KMS-11 (cell line): ENCODE data around the gene NUDT12.

ENCODE experiments used
- H2AFZ ChIP-seq: fragments of 200-600 bp; sonication (generic); 2 replicates; pipeline ENCODE4 v1.6.1; 2016; ENCODE audit warnings: antibody characterized with exemption, mixed run types, low read depth
- H3K27ac ChIP-seq: fragments of 200-600 bp; sonication (generic); 2 replicates; pipeline ENCODE4 v1.6.1; 2016; ENCODE audit warnings: mild to moderate bottlenecking, mixed run types
- H3K27me3 ChIP-seq: fragments of 200-600 bp; sonication (generic); 2 replicates; pipeline ENCODE4 v1.6.1; 2017; ENCODE audit warnings: mild to moderate bottlenecking, low read depth, mixed run types, moderate library complexity; ENCODE audit not compliant: insufficient read depth
- H3K36me3 ChIP-seq: fragments of 200-600 bp; sonication (generic); 2 replicates; pipeline ENCODE4 v1.6.1; 2017; ENCODE audit warnings: mild to moderate bottlenecking, mixed run types; ENCODE audit not compliant: insufficient read depth
- H3K4me1 ChIP-seq: fragments of 200-600 bp; sonication (generic); 2 replicates; pipeline ENCODE4 v1.6.1; 2016; ENCODE audit warnings: mild to moderate bottlenecking, low read depth, mixed run types; ENCODE audit not compliant: poor library complexity, severe bottlenecking
- H3K4me2 ChIP-seq: fragments of 200-600 bp; sonication (generic); 2 replicates; pipeline ENCODE4 v1.7.0; 2016; ENCODE audit warnings: mild to moderate bottlenecking, mixed run types
- H3K4me3 ChIP-seq: fragments of 200-600 bp; sonication (generic); IDR thresholded peaks from 2 replicates; pipeline ENCODE4 v1.6.1; 2017; ENCODE audit warnings: low read depth, low read length, mixed read lengths; ENCODE audit not compliant: insufficient read depth
- H3K79me2 ChIP-seq: fragments of 200-600 bp; sonication (generic); 2 replicates; pipeline ENCODE4 v1.6.1; 2016; ENCODE audit warnings: low read depth, mixed run types; ENCODE audit not compliant: insufficient read depth
- H3K9ac ChIP-seq: fragments of 200-600 bp; sonication (generic); 2 replicates; pipeline ENCODE4 v1.6.1; 2016; ENCODE audit warnings: mild to moderate bottlenecking, mixed run types
- H4K20me1 ChIP-seq: fragments of 200-600 bp; sonication (generic); 2 replicates; pipeline ENCODE4 v1.6.1; 2016; ENCODE audit warnings: mild to moderate bottlenecking, mixed run types; ENCODE audit not compliant: insufficient read depth
- TF ChIP-seq, protein P1 (sequence below): fragments of 200-600 bp; sonication (generic); conservative IDR thresholded peaks from 2 replicates; pipeline ENCODE4 v1.6.1; 2017; ENCODE audit warnings: low read depth, mild to moderate bottlenecking, antibody characterized with exemption, low read length, moderate library complexity, mixed read lengths

The NUDT12 gene

GRCh38 chr5:103573411-103573810 lies 10.8 kb upstream of the NUDT12 start:
- no peaks in the 10 kb centered on the region for H3K4me1 ChIP-seq
- TF ChIP-seq, protein P1, sequence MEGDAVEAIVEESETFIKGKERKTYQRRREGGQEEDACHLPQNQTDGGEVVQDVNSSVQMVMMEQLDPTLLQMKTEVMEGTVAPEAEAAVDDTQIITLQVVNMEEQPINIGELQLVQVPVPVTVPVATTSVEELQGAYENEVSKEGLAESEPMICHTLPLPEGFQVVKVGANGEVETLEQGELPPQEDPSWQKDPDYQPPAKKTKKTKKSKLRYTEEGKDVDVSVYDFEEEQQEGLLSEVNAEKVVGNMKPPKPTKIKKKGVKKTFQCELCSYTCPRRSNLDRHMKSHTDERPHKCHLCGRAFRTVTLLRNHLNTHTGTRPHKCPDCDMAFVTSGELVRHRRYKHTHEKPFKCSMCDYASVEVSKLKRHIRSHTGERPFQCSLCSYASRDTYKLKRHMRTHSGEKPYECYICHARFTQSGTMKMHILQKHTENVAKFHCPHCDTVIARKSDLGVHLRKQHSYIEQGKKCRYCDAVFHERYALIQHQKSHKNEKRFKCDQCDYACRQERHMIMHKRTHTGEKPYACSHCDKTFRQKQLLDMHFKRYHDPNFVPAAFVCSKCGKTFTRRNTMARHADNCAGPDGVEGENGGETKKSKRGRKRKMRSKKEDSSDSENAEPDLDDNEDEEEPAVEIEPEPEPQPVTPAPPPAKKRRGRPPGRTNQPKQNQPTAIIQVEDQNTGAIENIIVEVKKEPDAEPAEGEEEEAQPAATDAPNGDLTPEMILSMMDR, result no peak
- H4K20me1 ChIP-seq, result no peaks in the 10 kb centered on the region
- no peak overlapping the region for H3K27ac ChIP-seq
- H3K27me3 ChIP-seq, result no peaks in the 10 kb centered on the region
- H3K79me2 ChIP-seq, result no peaks in the 10 kb centered on the region
- H3K4me2 ChIP-seq, result no peak overlapping the region
- H3K9ac ChIP-seq, result no peak overlapping the region
- H2AFZ ChIP-seq, result no peak overlapping the region
- no peak overlapping the region for H3K4me3 ChIP-seq
- no peaks in the 10 kb centered on the region for H3K36me3 ChIP-seq

- no peak overlapping the region for H3K27ac ChIP-seq
- H3K36me3 ChIP-seq, result no peaks in the 10 kb centered on the region
- H3K9ac ChIP-seq, result no peak overlapping the region
- H3K4me3 ChIP-seq, result no peak overlapping the region
- no peak overlapping the region for H2AFZ ChIP-seq
- H3K4me1 ChIP-seq, result no peaks in the 10 kb centered on the region
- TF ChIP-seq, protein P1, result no peak
- H3K4me2 ChIP-seq, result no peak overlapping the region
- no peaks in the 10 kb centered on the region for H4K20me1 ChIP-seq
- H3K79me2 ChIP-seq, result no peaks in the 10 kb centered on the region
- H3K27me3 ChIP-seq, result no peaks in the 10 kb centered on the region
These were observed 9.9 kb upstream of the NUDT12 start for GRCh38 chr5:103572454-103572853.

DNA sequence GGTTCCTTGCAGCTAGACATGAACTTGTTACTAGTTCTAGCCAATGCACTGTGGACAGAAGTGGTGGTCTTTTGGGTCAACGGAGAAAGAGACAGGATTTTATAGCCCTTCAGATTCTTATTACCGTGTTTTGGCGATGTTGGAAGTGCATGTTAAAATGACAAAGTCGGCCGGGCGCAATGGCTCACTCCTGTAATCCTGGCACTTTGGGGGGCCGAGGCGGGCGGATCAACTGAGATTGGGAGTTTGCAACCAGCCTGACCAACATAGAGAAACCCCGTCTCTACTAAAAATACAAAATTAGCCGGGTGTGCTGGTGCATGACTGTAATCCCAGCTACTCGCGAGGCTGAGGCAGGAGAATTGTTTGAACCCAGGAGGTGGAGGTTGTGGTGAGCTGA lies 9.1 kb upstream of the NUDT12 start:
- H3K4me1 ChIP-seq, result no peaks in the 10 kb centered on the region
- no peak overlapping the region for H3K27ac ChIP-seq
- H3K27me3 ChIP-seq, result no peaks in the 10 kb centered on the region
- H3K79me2 ChIP-seq, result no peaks in the 10 kb centered on the region
- TF ChIP-seq, protein P1, result no peak
- H3K4me3 ChIP-seq, result no peak overlapping the region
- H3K36me3 ChIP-seq, result no peaks in the 10 kb centered on the region
- no peak overlapping the region for H3K4me2 ChIP-seq
- no peaks in the 10 kb centered on the region for H4K20me1 ChIP-seq
- H3K9ac ChIP-seq, result no peak overlapping the region
- no peak overlapping the region for H2AFZ ChIP-seq

- no peak overlapping the region for H3K9ac ChIP-seq
- H3K4me3 ChIP-seq, result no peak overlapping the region
- H3K79me2 ChIP-seq, result no peaks in the 10 kb centered on the region
- no peak overlapping the region for H2AFZ ChIP-seq
- H3K27ac ChIP-seq, result no peak overlapping the region
- TF ChIP-seq, protein P1, result no peak
- no peaks in the 10 kb centered on the region for H3K4me1 ChIP-seq
- H3K27me3 ChIP-seq, result no peaks in the 10 kb centered on the region
- H3K4me2 ChIP-seq, result no peak overlapping the region
- no peaks in the 10 kb centered on the region for H3K36me3 ChIP-seq
- H4K20me1 ChIP-seq, result no peaks in the 10 kb centered on the region
These were observed 6.9 kb upstream of the NUDT12 start for GRCh38 chr5:103569313-103570060.
